Stimulated activated CD8-positive, alpha-beta memory T cell treated with anti-CD3 and anti-CD28 coated beads, Interleukin-7, amount 100 ng/mL, for 1 hour (primary cell): ENCODE measurements around the gene RABEPK.
A peak's percentile ranks its signal among the peaks of the same experiment; 100 is the strongest.
"Not testable (repeated sequence)": the region's sequence is repeated elsewhere in the genome, so short reads cannot be mapped to it uniquely, and the experiment has no call there.

ENCODE experiments used
- DNase-seq, 2 donors: peaks; one replicate each; pipeline ENCODE4 v3.0.0-alpha.2; 2020; ENCODE audit warnings: low read depth in 2 of 2

The RABEPK gene

DNA sequence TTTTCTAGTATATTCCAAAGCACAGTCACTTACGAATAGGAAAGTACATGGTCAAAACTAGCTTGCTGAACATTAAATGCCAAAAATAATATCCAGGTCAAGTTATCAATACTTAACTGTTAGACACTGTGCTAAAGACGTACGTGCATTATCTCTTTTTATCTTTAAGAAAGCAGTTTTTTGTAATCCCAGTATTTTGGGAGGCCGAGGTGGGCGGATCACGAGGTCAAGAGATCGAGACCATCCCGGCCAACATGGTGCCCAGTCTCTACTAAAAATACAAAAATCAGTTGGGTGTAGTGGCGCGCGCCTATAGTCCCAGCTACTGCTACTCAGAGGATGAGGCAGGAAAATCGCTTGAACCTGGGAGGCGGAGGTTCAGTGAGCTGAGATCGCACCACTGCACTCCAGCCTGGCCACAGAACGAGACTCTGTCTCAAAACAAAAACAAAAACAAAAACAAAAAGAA, 43.5 kb downstream of the RABEPK start:
- DNase-seq = no peak

DNA sequence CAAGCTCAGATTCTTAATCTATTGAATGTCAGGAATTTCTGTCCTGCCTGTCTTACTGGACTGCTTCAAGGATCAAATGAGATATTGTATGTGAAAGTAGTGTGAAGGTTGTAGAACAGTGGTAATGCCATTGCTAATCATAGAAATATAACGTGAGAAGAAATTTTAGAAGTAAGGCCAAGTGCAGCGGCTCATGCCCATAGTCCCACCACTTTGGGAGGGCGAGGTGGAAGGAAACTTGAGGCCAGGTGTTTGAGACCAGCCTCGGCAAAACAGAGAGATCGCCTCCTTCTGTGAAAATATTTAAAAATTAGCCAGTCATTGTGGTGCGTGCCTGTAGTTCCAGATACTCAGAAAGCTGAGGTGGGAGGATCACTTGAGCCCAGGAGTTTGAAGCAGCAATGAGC, 45.9 kb downstream of the RABEPK start:
- DNase-seq = no peak

DNA sequence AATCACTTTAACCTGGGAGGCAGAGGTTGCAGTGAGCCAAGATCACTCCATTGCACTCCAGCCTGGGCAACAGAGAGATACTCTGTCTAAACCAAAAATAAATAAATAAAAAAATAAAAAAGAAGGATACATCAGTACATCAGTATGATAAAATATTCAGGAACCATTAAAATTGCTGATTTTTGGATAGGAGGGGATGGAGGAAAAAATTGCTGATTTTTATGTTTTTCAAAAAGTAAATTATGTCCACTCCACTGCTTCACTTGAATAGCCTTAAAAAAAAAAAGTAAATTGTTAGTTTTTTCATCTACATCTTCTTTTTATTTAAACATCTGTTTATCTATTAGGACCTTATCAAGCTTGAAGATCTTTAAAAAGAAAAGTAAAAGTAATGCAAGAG, 53.9 kb downstream of the RABEPK start:
- no peak for DNase-seq

DNA sequence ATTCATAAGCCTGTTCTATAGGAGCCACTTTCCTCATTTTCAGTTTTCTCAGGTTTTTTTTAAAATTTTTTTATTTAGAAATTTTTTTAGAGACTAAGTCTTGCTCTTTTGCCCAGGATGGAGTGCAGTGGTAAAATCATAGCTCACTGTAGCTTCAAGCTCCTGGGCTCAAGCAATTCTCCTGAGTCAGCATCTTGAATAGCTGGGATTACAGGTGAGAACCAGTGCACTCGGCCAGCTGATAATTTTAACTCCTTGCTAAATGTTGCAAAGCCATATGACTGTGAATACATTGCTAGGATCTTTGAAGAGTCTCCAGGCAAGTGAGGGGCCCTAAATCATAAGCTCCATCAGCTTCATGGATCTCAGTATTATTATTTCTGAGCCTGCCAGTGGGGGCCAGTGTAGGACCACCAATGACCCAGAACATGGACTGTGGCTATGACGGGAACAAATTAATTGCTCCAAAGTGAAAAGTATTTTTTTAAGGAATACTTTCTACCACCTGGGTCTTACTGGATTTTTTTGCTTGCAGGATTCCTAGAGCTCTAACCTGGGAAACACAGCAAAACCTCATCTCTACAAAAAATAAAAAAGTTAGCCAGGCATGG, 55.5 kb downstream of the RABEPK start:
- DNase-seq = no peak

DNA sequence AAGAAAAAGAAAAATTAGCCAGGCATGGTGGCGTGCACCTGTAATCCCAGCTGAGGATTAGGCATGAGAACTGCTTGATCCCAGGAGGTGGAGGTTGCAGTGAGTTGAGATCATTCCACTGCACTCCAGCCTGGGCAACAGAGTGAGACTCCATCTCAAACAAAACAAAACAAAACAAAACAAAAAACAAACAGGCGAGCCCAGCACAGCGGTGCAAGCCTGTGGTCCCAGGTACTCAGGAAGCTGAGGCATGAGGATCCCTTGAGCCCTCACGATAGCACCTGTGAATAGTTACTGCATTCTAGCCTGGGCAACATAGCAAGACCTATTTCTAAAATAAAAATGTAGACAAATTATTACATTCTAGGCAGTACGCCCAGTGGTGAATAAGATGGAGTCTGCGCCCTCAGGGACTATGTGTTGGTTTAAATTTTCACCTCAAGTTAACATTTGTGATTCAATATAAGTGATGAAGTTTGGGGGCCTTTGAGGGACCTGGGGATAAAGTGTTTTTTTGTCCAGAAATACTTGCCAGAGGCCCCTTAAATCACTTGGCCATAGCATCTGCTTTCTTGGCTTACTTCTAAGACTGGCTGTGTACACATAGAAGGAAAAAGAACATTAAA, 57.9 kb downstream of the RABEPK start:
- no peak for DNase-seq

DNA sequence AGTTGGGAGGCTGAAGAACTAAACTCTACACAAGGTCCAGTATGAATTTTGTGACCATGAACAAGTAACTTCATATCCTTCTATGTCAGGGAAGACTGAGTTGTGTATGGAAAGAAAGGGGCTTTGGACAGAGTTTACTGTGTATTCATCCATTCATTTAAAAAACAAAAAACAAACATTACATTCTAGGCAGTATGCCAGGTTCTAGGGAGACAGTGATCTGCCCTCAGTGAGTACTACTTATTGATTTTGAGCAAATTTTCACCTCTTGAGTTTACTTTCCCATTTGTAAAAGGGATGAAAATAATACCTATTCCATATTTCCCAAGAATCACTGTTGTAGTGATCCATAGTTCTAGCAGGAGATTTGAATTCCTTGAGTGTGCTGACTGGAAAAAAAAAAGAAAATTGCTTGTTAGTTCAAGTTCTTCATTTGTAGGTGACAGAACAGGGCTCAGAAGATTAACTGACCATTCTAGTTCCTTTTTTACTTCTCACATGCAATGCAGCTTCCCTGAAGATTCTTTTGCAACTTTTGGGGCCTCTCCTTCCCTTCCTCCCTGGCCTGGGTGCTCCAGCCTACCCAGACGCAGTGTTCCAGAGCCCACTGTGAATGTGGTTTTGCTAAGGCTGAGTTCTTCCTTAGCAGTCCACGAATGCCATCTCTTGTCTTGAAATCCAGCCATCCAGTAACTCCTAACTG, 58.6 kb downstream of the RABEPK start:
- DNase-seq = no peak

DNA sequence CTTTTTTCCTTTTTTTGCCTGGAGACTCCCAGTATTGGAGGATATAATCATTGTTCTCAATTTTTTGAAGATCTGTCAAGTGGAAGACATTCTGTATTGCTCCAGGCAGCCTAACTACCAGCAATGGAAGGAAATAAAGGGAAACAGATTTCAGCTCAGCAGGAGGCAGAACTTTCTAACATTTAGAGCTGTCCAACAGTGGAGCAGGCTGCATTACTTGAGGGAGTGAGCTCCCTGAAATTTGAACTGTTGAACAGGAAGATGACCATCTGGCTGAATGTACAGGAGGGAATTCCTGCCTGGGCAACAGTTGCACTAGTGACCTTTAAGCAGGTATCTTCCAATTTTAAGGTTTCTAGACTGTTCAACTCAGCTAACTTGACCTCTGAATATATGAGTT, 60.2 kb downstream of the RABEPK start:
- DNase-seq = no peak

DNA sequence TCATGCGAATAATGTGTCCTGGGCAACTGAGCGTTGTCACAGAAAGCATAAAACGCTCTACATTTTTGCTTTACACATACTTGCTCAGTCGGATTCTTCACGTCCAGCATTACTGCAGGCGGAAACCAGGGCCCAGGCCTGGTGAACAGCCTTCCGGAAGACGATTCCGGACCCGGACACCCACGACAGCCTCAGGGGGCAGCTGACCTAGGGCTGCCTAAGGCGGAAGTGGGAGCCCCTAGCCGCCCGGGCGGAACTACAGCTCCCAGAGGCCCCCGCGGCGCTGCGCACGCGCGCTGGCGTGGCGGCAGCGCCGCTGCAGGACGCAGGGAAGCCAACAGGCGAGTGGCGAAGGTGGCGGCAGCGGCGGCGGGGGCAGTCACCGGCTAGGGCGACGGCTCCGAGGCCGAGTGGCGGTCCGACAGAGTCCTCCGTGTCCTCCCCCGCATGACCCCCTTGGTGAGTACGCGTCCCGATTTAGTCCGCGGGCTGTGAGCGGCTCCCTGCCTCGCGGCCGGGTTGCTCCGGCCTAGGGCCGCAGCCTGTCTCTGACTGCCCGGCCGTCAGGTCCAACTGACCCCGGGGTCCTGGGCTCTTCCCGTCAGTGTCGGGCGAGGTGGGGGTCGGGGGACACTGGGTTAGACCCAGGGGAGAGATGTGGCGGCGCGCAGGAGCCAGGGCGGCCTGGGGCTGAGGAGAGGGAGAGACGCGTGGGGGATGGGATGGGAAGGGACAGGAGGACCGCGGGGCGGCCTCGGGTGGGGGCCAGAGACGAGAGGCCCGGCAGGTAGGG, 61.4 kb downstream of the RABEPK start, which contains the start of gene GAPVD1:
TSS of gene GAPVD1 (plus strand) at position 326 of the 793 bp plus-strand sequence. CDS start 37,096 bp downstream, outside the sequence.
- peak; percentile 68 to 77 for DNase-seq

DNA sequence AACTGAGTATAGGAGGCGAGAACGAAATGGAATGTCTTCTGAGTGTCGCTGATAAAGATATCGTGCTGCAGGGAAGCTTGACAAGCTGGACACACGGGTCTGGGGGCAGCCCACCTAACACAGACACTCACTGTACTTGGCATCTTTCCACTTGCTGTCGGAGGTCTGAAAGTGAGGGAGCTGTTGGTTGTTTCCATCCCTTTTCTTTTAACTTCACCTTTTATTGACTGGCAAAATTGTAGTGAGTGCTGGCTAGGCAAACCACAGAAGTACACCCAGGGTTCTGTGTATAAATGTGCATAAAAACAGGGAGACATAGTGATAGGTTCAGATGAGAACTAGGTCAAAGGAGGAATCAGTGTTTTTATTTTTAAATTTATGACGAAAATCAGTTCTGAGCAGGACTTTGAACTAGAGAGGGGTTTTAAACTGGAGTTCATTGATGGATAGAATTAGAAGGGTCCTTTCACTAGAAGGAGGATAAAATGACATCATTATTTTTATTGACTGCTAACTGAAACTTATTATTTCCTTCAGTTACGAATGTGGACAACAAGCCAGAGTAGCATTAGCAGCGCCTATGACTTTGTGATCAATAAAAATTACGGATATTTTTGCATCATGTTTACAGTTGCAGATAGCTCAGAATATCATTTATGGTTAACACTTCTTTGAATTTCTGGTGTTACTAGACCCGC, 62.1 kb downstream of the RABEPK start:
- no peak for DNase-seq

DNA sequence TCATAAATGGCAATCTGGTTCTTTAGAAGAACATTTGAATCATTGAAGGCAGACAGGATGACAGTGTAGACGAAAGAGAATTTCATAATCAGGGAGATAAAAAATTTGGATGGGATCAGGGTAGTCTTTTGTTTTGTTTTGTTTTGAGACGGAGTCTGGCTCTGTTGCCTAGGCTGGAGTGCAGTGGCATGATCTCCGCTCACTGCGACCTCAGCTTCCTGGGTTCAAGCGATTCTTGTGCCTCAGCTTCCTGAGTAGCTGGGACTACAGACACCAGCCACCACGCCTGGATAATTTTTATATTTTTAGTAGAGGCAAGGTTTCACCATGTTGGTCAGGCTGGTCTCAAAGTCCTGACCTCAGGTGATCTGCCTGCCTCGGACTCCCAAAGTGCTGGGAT, 63.7 kb downstream of the RABEPK start:
- DNase-seq = not testable (repeated sequence)

DNA sequence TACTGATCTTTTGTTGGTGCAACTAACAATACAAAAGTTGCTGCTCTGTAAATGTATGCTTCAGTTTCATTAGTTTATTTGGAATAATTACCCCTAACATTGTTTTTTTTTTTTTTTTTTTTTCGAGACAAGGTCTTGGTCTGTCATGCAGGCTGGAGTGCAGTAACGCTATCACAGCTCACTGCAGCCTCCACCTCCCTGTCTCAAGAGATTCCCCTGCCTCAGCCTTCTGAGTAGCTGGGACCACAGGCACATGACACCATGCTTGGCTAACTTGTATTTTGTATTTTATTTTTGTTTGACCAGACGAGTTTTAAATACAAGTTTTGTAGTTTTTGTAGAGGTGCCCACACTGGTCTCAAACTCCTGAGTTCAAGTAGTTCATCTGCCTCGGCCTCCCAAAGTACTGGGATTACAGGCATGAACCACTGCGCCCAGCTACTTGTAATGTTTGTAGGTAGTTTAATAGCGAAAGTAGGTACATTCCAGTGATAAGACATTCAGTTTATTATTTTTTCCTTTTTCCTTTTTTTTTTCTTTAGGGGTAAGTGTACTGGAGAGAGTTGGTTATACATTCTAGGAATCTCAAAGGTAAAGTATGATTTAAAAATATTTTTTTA, 68.2 kb downstream of the RABEPK start:
- no peak for DNase-seq

DNA sequence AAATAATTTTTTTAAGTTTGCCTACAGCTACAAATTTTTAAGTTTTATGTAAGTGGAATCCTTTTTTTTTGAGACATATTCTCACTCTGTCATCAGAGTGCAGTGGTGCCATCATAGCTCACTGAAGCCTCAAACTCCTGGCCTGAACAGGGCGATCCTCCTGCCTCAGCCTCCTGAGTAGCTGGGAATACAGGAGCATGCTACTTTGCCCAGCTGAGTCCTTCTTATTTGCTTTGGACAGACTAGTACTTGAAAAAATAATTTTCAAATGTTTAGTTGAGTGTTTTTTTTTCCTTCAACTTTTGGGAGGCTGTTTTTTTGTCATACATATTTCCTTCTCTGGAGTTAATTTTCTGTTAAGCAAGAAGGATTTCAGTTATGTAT, 68.7 kb downstream of the RABEPK start:
- DNase-seq = no peak

DNA sequence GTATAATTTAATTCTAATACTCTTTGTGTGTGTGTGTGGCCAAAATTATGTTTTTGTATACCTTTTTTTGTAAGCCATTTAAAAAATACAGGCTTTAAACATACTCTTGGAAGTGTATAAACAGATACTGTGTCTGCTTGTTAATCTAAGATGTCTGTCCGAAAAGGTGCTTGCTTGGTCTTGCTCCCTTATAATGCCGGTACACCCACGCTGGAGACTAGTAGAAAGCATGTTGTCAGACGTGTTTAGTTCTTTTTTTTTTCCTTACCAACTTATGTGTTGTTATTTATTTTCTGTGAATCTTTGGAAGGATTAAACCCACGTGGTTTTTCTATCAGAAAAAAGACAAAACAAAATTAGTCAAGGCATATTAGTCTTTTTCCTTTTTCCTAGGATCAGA, 70.7 kb downstream of the RABEPK start:
- no peak for DNase-seq

DNA sequence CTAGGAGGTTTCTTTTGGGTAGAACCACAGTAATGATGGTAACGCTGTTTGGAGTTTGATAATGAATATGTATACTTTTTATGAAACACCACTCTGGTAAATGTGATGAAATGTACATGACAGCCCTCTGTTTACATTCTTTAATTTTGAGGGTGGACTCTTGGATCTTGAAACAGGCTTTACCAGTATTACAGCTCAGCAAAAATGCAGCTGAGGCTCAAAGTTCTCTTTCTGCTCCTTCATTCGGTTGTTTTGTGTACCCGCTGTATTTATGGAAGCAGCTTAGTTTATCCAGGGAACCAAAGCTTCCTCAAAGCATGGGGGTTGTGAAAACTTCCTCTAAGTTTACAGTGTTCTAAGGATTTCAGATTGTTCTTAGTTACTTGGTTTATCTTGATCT, 72.4 kb downstream of the RABEPK start:
- no peak for DNase-seq

DNA sequence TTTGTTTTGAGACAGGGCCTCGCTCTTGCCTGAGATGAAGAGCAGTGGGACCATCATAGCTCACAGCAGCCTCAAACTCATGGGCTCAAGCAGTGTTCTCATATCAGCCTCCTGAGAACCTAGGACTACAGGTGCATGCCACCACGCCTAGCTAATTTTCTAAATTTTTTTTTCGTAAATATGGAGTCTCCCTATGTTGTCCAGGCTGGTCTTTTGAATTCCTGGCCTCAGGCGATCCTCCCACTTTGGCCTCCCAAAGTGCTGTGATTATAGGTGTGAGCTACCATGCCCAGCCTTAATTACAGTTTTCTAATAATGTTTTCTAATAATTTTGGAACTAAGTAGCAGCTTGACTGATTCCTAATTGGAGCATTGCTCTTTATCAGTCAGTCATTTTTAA, 76.4 kb downstream of the RABEPK start:
- no peak for DNase-seq

DNA sequence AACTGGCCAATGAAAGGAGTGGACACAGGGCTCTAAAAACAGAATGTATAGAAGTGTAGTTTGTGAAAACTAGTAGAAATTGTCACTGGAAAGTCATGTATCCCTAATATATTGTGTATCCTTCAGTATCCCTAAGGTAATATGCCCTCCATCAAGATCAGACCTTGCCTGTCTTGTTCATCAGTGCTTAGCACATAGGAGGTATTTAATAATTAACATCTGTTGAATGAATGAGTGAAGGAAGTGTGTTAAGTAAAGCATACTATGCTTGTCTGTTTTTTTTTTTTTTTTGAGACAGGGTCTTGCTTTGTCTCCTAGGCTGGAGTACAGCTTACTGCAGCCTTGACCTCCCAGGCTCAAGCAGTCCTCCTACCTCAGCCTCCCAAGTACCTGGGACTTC, 77.1 kb downstream of the RABEPK start:
- DNase-seq = no peak

DNA sequence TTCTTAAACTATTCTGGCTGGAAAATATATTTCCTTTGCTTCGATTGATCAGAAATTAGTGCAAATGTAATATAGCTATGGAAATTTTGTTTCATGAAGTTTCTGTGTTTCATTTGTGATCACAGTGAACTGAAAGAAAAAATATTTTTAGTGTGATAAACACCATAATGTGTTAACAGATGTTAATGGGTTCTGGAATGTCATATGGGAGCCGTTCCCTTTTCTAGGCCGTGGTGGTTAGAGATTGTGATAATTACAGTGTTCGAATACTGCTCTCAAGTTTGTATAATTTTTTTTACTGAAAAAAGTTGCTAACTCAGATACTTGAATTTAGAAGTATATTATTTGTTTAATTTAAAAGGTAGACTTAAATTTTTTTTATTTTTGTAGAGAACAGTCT, 80.6 kb downstream of the RABEPK start:
- DNase-seq = no peak
